Testis (tissue), 3 donors: ENCODE data around the gene SYCE3. TPM values are rescaled to one million over a fixed set of nuclear protein-coding genes. Genes with fewer than 3 reads are reported as not detected.

ENCODE experiments used
- DNase-seq: peaks from one replicate; pipeline ENCODE4 v3.0.0-alpha.2; 2019
- H3K27ac ChIP-seq, 2 donors: fragments of 200-600 bp; sonication (generic); one replicate each; pipeline ENCODE4 v1.5.1; 2019
- H3K27me3 ChIP-seq: fragments of 200-600 bp; sonication (generic); one replicate; pipeline ENCODE4 v1.5.1; 2019
- H3K36me3 ChIP-seq: fragments of 200-600 bp; sonication (generic); one replicate; pipeline ENCODE4 v1.5.1; 2017; ENCODE audit warnings: low read depth; ENCODE audit errors: missing control alignments
- H3K4me1 ChIP-seq: fragments of 200-600 bp; sonication (generic); one replicate; pipeline ENCODE4 v1.5.1; 2019
- H3K4me3 ChIP-seq, 2 donors: fragments of 200-600 bp; sonication (generic); one replicate each; pipeline ENCODE4 v1.5.1; 2017 to 2019
- H3K9me3 ChIP-seq: fragments of 200-600 bp; sonication (generic); one replicate; pipeline ENCODE4 v1.5.1; 2017
- POLR2A ChIP-seq: fragments of 450-650 bp; IDR thresholded peaks from one replicate; pipeline ENCODE4 v1.6.1; 2017; ENCODE audit warnings: antibody characterized with exemption, mild to moderate bottlenecking, moderate library complexity
- WGBS, 2 donors: methylation state at CpG; one replicate each; pipeline ENCODE4 v1.1.5; 2018; 5-methylcytosine and 5-hydroxymethylcytosine counted together
- intact Hi-C: fragments of 100-400 bp; cut with DNase I; formaldehyde crosslinking; loops from one replicate; pipeline ENCODE4 v1.15.1; 2023; ENCODE audit warnings: low total_unique reads
- polyA plus RNA-seq: library from polyadenylated mRNA; stranded (reverse); fragments of 350-450 nt; fragmentation: Illumina TruSeq; extraction: RNeasy Lipid Tissue Mini Kit (QIAGEN cat#74804); gene quantifications from one replicate; pipeline ENCODE4 v1.2.3, GENCODE V29; 2014; ENCODE audit warnings: low read depth, low replicate concordance; ENCODE audit not compliant: insufficient read depth
- total RNA-seq, 2 donors: library from RNA; depleted of rRNA; stranded (reverse); fragments of >200 nt; gene quantifications; one replicate each; pipeline ENCODE4 v1.2.3, GENCODE V29; 2016
- TF ChIP-seq, protein P1 (sequence below), 3 experiments: fragments of 450-650 bp in 2 of 3; fragments of 200-600 bp in 1 of 3; sonication (generic) in 1 of 3; IDR thresholded peaks; one replicate each; pipeline ENCODE4 v1.5.1; 2016 to 2019; ENCODE audit warnings: antibody characterized with exemption in 3 of 3, mild to moderate bottlenecking in 2 of 3, moderate library complexity in 1 of 3

The SYCE3 gene
- total and polyA plus RNA-seq, 3 donors from 2014 or later = 40.4 to 183 (median 71.9) TPM

DNA sequence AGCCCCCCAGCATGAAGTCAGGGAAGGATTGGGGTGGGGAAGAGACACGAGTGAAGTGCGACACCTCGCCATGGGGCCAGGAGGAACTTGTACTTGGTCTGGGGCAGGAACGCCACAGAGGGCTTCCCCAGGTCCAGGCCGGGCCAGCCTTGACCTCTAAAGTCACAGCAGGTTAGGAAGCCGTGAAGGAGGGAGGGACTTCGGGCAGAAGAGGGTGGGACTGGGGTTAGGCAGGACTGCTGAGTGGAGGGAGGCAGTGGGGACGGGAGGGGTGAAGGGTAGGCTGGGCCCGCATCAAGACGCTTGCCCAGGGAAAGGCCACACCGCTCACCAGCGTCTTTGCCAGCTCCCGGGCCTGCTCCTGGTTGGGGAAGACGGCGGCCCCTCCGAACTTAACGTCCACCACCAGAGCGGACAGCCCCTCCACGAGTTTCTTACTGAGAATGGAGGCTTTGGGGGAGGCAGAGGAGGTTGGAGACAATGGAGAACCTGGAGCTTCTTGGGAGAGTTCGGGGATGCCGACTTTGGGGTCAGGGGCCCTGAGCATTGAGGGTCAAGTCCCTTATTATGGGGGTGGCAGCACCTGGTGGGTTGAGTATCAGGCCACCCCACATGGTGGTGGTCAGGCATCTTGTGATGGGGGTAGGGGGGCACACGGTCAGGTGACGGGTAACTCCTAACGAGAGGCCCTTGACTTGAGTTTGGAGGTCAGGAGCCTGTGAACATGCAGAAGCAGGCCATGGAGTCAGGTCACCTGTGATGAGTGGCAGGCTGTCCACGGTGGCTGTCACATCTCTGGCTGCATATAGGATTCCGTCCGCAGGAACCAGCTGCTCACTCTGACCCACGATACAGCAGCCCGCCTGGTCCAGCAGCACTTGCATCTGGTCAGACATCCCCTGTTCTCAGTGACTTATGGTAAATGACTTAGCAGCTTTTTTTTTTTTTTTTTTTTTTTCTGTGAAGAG is 35.6 kb downstream of the SYCE3 start:
- intact Hi-C loops = no loop called here
- H3K36me3 ChIP-seq = no peaks in the 10 kb centered on the region
- H3K4me1 ChIP-seq = peaks cover 29% of the 10 kb centered on the region
- DNase-seq = no peak
- peak overlapping the region in 1 of 2 donors; percentile 87 for H3K27ac ChIP-seq
- no peaks in the 10 kb centered on the region for H3K27me3 ChIP-seq
- H3K9me3 ChIP-seq = no peaks in the 10 kb centered on the region
- peak overlapping the region; percentile 73 to 81 for H3K4me3 ChIP-seq
- no peak for TF ChIP-seq POLR2A
- TF ChIP-seq, protein P1, sequence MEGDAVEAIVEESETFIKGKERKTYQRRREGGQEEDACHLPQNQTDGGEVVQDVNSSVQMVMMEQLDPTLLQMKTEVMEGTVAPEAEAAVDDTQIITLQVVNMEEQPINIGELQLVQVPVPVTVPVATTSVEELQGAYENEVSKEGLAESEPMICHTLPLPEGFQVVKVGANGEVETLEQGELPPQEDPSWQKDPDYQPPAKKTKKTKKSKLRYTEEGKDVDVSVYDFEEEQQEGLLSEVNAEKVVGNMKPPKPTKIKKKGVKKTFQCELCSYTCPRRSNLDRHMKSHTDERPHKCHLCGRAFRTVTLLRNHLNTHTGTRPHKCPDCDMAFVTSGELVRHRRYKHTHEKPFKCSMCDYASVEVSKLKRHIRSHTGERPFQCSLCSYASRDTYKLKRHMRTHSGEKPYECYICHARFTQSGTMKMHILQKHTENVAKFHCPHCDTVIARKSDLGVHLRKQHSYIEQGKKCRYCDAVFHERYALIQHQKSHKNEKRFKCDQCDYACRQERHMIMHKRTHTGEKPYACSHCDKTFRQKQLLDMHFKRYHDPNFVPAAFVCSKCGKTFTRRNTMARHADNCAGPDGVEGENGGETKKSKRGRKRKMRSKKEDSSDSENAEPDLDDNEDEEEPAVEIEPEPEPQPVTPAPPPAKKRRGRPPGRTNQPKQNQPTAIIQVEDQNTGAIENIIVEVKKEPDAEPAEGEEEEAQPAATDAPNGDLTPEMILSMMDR (IDR thresholded peaks at IDR 0.05) = no peak
- WGBS, 2 donors = 36 to 53% methylated on average over 27 to 28 of the region's 29 CpGs

GRCh38 chr22:50526108-50526833 is 36.4 kb downstream of the SYCE3 start:
- Histone ChIP-seq H3K9me3 (no peaks in the 10 kb centered on the region), H3K36me3 (no peaks in the 10 kb centered on the region), H3K4me1 (peaks cover 25% of the 10 kb centered on the region), H3K4me3 (peak overlapping the region; percentile 73 to 81), H3K27ac (peak overlapping the region; percentile 62 to 87), H3K27me3 (no peaks in the 10 kb centered on the region)
- intact Hi-C loops = no loop called here
- no peak for TF ChIP-seq POLR2A
- TF ChIP-seq, protein P1 (IDR thresholded peaks at IDR 0.05) = peak; percentile 23 to 68 (median 63)
- DNase-seq = peak; percentile 70
- WGBS, 2 donors = 4 to 16% methylated on average over 6 to 44 of the region's 77 CpGs

- Histone ChIP-seq H3K9me3 (no peaks in the 10 kb centered on the region), H3K4me3 (peak overlapping the region; percentile 73 to 81), H3K27ac (peak overlapping the region; percentile 62 to 87), H3K27me3 (no peaks in the 10 kb centered on the region), H3K36me3 (no peaks in the 10 kb centered on the region), H3K4me1 (peaks cover 24% of the 10 kb centered on the region)
- no peak for DNase-seq
- WGBS, 2 donors = no CpG with 5 or more reads among the region's 33 CpGs
- intact Hi-C loops = no loop called here
- TF ChIP-seq, protein P1 (IDR thresholded peaks at IDR 0.05) = no peak
- no peak for TF ChIP-seq POLR2A
Measured at GRCh38 chr22:50525858-50526107, 36.9 kb downstream of the SYCE3 start.

DNA sequence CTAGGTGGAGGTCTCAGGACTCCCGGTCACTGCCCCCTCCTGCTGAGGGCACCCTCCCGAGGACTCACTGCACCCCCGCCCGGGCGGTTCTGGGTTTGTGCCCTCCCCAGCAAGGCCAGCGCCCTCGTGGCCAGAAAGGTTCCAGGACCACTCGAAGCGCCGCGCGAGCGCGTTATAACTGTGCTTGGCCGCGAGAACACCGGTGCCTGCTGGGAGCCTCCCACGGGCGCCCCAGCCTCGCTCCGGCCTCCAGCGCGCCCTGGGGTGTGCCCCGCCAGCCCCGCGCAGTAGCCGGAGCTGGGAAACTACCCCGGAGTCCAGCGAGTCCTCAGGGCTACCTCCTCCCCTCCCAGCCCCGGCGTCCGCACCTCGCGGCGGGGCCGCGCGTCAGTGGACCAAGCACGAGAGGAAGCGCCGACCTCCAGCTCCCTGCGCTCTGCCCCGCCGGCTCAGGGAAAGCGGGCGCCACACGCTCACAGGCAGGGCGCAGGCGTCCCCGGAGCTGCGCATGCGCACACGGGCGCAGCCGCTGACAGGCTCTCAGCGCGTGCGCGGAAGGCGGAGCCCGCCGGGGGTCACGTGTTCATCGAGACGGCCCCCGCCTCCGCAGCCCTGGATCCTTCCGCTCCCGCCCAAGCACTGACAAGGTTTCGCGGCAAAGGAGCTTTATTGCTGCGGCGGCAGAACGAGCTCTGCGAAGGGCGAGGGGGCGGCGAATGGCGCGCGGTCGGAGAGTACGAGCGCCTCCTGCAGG is 37.4 kb downstream of the SYCE3 start, which contains the start of gene SCO2:
SCO2 (minus strand) TSS at position 495 of the 754 bp plus-strand sequence. CDS start 1,187 bp downstream, outside the sequence.
- Histone ChIP-seq H3K4me1 (peaks cover 19% of the 10 kb centered on the region), H3K36me3 (no peaks in the 10 kb centered on the region), H3K27me3 (no peaks in the 10 kb centered on the region), H3K27ac (peak within 1 kb of the TSS; percentile 62 to 87), H3K4me3 (peak within 1 kb of the TSS; percentile 73 to 81), H3K9me3 (no peaks in the 10 kb centered on the region)
- peak; percentile 96 for DNase-seq
- TF ChIP-seq, protein P1 (IDR thresholded peaks at IDR 0.05) = peak in 1 of 3 experiments; percentile 39
- no peak for TF ChIP-seq POLR2A
- intact Hi-C loops = no loop called here
- 1 to 2% methylated on average over 19 to 54 of the region's 84 CpGs for WGBS, 2 donors
